ENCODE results near the gene GRIN3A. TPM values are rescaled to one million over a fixed set of nuclear protein-coding genes. Genes with fewer than 3 reads are reported as not detected.
"Not testable (repeated sequence)": the region's sequence is repeated elsewhere in the genome, so short reads cannot be mapped to it uniquely, and the experiment has no call there.

The GRIN3A gene
- polyA plus RNA-seq, 3 donors = 0.01 to 0.02 TPM; not detected in 1

- 90 to 94% (median 92%) methylated on average over 1 of the region's 1 CpG for WGBS, 3 donors
- H3K27ac ChIP-seq (ENCODE audit: low read depth, low read length) = no peak overlapping the region
Observed at GRCh38 chr9:101561740-101562139, 176.7 kb downstream of the GRIN3A start.

- not testable (repeated sequence) for H3K27ac ChIP-seq (ENCODE audit: low read depth, low read length)
- 80 to 88% (median 83%) methylated on average over 17 of the region's 18 CpGs for WGBS, 3 donors
Observed at GRCh38 chr9:101549472-101550098, 188.9 kb downstream of the GRIN3A start.

GRCh38 chr9:101543098-101543735 is 195.2 kb downstream of the GRIN3A start:
- WGBS, 3 donors = 94 to 98% (median 98%) methylated on average over 14 of the region's 14 CpGs
- H3K27ac ChIP-seq (ENCODE audit: low read depth, low read length) = no peak overlapping the region

GRCh38 chr9:101540069-101540468 is 198.4 kb downstream of the GRIN3A start:
- 88 to 97% (median 96%) methylated on average over 8 of the region's 8 CpGs for WGBS, 3 donors

GRCh38 chr9:101536938-101537337 is 201.5 kb downstream of the GRIN3A start:
- no peak overlapping the region for H3K27ac ChIP-seq (ENCODE audit: low read depth, low read length)
- 96 to 100% (median 97%) methylated on average over 2 of the region's 2 CpGs for WGBS, 3 donors

More at GRCh38 chr9:101540069-101540468, 198.4 kb downstream of the GRIN3A start:
- H3K27ac ChIP-seq (ENCODE audit: low read depth, low read length) = no peak overlapping the region

GRCh38 chr9:101536351-101536750 is 202.1 kb downstream of the GRIN3A start:
- H3K27ac ChIP-seq (ENCODE audit: low read depth, low read length) = no peak overlapping the region

- WGBS, 3 donors = 1% methylated on average over 45 of the region's 45 CpGs
- H3K27ac ChIP-seq (ENCODE audit: low read depth, low read length) = peak within 1 kb of the TSS; percentile 47
Observed at GRCh38 chr9:101533334-101534204, 204.9 kb downstream of the GRIN3A start, which contains the start of gene RNF20. TSS of gene RNF20 (plus strand) at chr9:101533853. CDS start at chr9:101535424, 1,571 bp downstream.

GRCh38 chr9:101530076-101530711 is 208.3 kb downstream of the GRIN3A start:
- 16 to 18% (median 17%) methylated on average over 6 of the region's 6 CpGs for WGBS, 3 donors
- H3K27ac ChIP-seq (ENCODE audit: low read depth, low read length) = no peak overlapping the region

GRCh38 chr9:101528015-101528414 is 210.4 kb downstream of the GRIN3A start:
- no peak overlapping the region for H3K27ac ChIP-seq (ENCODE audit: low read depth, low read length)

- WGBS, 3 donors = 60 to 69% (median 68%) methylated on average over 6 of the region's 6 CpGs
- H3K27ac ChIP-seq (ENCODE audit: low read depth, low read length) = no peak overlapping the region
Observed at GRCh38 chr9:101527066-101527465, 211.4 kb downstream of the GRIN3A start.

- H3K27ac ChIP-seq (ENCODE audit: low read depth, low read length) = no peak overlapping the region
- WGBS, 3 donors = 82 to 83% (median 82%) methylated on average over 6 of the region's 6 CpGs
Observed at GRCh38 chr9:101524371-101524770, 214.1 kb downstream of the GRIN3A start.

Other genes starting within 250 kb of the GRIN3A start
- 10 to 100 TPM; 10.9 to 22.2 (median 13.2) TPM for gene RNF20, start 204.8 kb downstream of the GRIN3A start, polyA plus RNA-seq
- not detected for gene PPP3R2, start 143.7 kb downstream of the GRIN3A start, polyA plus RNA-seq

Data from adipose tissue (tissue), 3 donors.